ENCODE results near the gene STPG3. TPM values are rescaled to one million over a fixed set of nuclear protein-coding genes. Genes with fewer than 3 reads are reported as not detected.

STPG3 gene
- total RNA-seq, 4 donors from 2014 or later: not detected

DNA sequence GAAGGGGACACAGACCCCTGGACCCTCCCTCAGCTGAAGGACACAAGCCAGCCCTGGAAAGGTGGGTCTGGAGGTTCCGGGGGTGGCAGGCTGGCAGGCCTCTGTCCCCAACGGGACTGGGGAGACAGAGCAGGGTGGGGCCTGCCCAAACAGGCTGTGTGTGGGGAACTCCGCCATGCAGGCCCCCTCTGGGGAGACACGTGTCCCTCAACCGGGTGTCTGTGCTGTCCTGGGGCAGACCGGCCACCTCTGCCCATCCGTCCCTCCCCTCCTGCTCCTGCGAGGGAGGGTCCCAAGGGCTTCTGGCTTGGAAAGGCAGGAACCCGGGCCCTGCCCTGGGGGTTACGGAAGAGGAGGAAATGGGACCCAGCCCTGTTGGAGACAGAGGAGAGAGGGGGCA, 19.0 kb upstream of the STPG3 start:
- Histone ChIP-seq H3K27ac (no peak overlapping the region), H3K27me3 (peaks cover 9 to 29% of the 10 kb centered on the region in 2 donors), H3K36me3 (no peaks in the 10 kb centered on the region), H3K9me3 (no peaks in the 10 kb centered on the region), H3K4me3 (no peak overlapping the region), H3K4me1 (peaks cover 0 to 9% of the 10 kb centered on the region in 2 donors)
- no peak for DNase-seq
- TF ChIP-seq, protein P1, sequence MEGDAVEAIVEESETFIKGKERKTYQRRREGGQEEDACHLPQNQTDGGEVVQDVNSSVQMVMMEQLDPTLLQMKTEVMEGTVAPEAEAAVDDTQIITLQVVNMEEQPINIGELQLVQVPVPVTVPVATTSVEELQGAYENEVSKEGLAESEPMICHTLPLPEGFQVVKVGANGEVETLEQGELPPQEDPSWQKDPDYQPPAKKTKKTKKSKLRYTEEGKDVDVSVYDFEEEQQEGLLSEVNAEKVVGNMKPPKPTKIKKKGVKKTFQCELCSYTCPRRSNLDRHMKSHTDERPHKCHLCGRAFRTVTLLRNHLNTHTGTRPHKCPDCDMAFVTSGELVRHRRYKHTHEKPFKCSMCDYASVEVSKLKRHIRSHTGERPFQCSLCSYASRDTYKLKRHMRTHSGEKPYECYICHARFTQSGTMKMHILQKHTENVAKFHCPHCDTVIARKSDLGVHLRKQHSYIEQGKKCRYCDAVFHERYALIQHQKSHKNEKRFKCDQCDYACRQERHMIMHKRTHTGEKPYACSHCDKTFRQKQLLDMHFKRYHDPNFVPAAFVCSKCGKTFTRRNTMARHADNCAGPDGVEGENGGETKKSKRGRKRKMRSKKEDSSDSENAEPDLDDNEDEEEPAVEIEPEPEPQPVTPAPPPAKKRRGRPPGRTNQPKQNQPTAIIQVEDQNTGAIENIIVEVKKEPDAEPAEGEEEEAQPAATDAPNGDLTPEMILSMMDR (IDR thresholded peaks at IDR 0.05): no peak
- no peak for TF ChIP-seq POLR2A (IDR thresholded peaks at IDR 0.05)
- intact Hi-C loops (cut with DNase I; ENCODE audit: low total_unique reads): no loop called here

- TF ChIP-seq POLR2A (IDR thresholded peaks at IDR 0.05): no peak
- TF ChIP-seq, protein P1 (IDR thresholded peaks at IDR 0.05): no peak
- no peak overlapping the region for H3K4me3 ChIP-seq
- H3K27me3 ChIP-seq: peaks cover 9 to 29% of the 10 kb centered on the region in 2 donors
- intact Hi-C loops (cut with DNase I; ENCODE audit: low total_unique reads): no loop called here
- DNase-seq: no peak
- H3K36me3 ChIP-seq: no peaks in the 10 kb centered on the region
- no peak overlapping the region for H3K27ac ChIP-seq
- peaks cover 0 to 9% of the 10 kb centered on the region in 2 donors for H3K4me1 ChIP-seq
- no peaks in the 10 kb centered on the region for H3K9me3 ChIP-seq
Measured at GRCh38 chr9:137232510-137232909, 18.6 kb upstream of the STPG3 start.

GRCh38 chr9:137233143-137233980, 17.7 kb upstream of the STPG3 start:
- intact Hi-C loops (cut with DNase I; ENCODE audit: low total_unique reads): no loop called here
- TF ChIP-seq, protein P1 (IDR thresholded peaks at IDR 0.05): no peak
- TF ChIP-seq POLR2A (IDR thresholded peaks at IDR 0.05): no peak
- H3K9me3 ChIP-seq: no peaks in the 10 kb centered on the region
- H3K27ac ChIP-seq: no peak overlapping the region
- no peaks in the 10 kb centered on the region for H3K36me3 ChIP-seq
- no peak for DNase-seq
- H3K27me3 ChIP-seq: peaks cover 5 to 25% of the 10 kb centered on the region in 2 donors
- H3K4me3 ChIP-seq: no peak overlapping the region
- H3K4me1 ChIP-seq: peaks cover 0 to 9% of the 10 kb centered on the region in 2 donors

DNA sequence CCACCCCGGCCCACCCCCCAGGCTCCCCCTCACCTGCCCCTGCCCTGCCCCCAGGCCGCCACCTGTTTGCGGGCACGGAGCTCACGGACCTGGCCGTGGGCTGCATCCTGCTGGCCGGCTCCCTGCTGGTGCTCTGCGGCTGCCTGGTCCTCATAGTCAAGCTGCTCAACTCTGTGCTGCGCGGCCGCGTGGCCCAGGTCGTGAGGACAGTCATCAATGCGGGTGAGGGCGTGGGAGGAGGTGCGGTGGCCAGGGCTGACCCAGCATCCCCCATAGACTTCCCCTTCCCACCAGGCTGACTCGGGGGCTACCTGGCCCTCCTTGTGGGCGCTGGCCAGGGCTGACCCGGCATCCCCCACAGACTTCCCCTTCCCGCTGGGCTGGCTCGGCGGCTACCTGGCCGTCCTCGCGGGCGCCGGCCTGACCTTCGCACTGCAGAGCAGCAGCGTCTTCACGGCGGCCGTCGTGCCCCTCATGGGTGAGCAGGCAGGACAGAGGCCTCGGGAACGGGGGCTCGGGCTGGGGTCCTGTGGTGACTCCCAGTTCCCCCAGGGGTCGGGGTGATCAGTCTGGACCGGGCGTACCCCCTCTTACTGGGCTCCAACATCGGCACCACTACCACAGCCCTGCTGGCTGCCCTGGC, 16.9 kb upstream of the STPG3 start:
- TF ChIP-seq, protein P1 (IDR thresholded peaks at IDR 0.05): no peak
- no peak for TF ChIP-seq POLR2A (IDR thresholded peaks at IDR 0.05)

More for the DNA sequence above, 16.9 kb upstream of the STPG3 start:
- no peak for DNase-seq
- H3K27ac ChIP-seq: no peak overlapping the region
- no peak overlapping the region for H3K4me3 ChIP-seq
- no peaks in the 10 kb centered on the region for H3K36me3 ChIP-seq
- H3K27me3 ChIP-seq: peaks cover 0 to 17% of the 10 kb centered on the region in 2 donors
- H3K4me1 ChIP-seq: peaks cover 0 to 9% of the 10 kb centered on the region in 2 donors
- H3K9me3 ChIP-seq: no peaks in the 10 kb centered on the region
- intact Hi-C loops (cut with DNase I; ENCODE audit: low total_unique reads): no loop called here
